GM19239 (cell line): ENCODE data around the gene CDKL4.
"Not testable (repeated sequence)": the region's sequence is repeated elsewhere in the genome, so short reads cannot be mapped to it uniquely, and the experiment has no call there.

ENCODE experiments used
- DNase-seq: peaks from one replicate; pipeline ENCODE4 v3.0.0; 2011; ENCODE audit warnings: low spot score; ENCODE audit not compliant: insufficient read length
- FAIRE-seq: peaks from 2 replicates; lab custom pipeline; 2011; peaks lifted over from hg19 to GRCh38; lab: Jason Lieb, UNC

CDKL4 gene

DNA sequence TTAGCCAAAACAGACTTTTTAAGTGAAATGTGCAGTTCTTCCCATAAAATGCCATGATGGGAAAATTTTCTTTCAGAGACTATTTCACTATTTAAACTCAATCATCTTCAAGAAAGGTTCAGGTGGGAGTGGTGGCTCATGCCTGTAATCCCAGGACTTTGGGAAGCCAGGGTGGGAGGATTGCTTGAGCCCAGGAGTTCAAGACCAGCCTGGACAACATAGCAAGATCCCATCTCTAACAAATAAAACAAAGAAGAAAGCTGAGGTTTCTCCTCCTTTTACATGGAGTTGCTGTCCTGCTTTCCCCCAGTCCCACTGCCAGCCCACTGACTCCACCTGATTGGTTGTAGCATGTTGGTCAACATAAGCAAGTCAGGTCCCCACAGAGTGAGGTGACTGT is 97.1 kb downstream of the CDKL4 start:
- FAIRE-seq (no peak), DNase-seq (no peak)

DNA sequence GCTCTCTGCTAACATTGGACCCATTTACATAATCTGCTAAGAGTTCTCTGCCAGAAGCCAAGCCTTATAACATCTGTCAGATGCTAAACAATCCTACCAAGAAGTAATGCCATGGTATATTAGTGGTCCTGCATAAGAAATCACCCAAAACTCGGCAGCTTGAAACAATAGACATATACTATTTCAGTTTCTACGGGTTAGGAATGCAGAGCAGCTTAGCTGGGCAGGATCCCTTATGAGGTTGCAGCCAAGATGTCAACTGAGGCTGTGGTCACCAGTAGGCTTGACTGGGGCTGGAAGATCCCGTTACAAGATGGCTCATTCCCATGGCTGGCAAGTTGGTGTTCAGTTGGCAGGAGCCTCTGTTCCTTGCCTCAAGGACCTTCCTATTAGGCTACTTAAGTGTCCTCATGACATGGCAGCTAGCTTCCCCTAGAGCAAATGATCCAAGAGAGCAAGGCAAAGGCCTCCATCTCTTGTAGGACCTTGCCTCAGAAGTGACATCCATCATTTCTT is 97.8 kb downstream of the CDKL4 start:
- DNase-seq = no peak
- no peak for FAIRE-seq

DNA sequence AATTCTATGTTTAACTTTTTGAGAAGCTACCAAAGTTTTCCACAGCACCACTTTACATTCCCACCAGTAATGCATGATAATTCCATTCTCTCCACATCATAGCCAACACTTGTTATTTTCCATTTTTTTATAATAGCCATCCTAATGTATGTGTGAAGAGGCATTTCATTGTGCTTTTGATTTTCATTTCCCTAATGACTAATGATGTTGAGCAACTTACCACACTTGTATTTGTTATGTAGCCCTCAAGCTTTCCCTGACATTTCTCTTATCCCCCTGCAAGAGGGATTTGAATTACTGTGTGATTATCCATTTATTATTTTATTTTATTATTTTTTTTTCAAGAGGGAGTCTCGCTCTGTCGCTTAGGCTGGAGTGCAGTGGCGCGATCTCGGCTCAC is 99.4 kb downstream of the CDKL4 start:
- FAIRE-seq = no peak
- no peak for DNase-seq

DNA sequence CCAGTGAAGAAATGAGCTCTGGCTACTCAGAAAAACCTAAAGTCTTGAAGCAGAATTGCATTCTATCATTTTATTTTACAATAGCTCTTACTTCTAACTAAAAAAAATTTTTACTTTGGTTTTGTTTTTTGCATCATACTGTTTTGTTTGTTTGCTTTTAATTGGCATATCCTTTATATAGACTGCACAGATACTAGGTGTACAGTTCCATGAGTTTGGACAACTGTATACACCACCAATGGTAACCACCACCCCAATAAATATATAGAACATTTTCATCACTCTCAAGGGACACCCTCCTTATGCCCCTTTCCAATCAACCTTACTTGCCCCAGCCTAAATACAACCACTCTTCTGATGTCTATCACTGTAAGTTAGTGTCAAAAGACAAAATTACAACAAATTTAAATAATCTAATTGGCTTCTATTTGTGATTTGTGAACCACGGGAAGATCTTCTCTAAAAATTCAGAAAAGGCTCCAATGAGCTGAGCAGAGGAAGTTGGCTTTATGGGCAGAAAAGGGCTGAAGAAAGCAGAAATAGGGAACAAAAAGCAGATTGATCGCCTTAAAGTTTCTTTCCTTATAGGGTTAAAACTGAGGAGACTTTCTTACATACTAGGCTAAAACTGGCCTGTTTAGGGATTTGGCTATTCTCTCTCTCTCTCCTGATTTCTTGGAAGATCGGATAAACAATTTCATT is 100.7 kb downstream of the CDKL4 start:
- peak; percentile 44 for FAIRE-seq
- DNase-seq = no peak

DNA sequence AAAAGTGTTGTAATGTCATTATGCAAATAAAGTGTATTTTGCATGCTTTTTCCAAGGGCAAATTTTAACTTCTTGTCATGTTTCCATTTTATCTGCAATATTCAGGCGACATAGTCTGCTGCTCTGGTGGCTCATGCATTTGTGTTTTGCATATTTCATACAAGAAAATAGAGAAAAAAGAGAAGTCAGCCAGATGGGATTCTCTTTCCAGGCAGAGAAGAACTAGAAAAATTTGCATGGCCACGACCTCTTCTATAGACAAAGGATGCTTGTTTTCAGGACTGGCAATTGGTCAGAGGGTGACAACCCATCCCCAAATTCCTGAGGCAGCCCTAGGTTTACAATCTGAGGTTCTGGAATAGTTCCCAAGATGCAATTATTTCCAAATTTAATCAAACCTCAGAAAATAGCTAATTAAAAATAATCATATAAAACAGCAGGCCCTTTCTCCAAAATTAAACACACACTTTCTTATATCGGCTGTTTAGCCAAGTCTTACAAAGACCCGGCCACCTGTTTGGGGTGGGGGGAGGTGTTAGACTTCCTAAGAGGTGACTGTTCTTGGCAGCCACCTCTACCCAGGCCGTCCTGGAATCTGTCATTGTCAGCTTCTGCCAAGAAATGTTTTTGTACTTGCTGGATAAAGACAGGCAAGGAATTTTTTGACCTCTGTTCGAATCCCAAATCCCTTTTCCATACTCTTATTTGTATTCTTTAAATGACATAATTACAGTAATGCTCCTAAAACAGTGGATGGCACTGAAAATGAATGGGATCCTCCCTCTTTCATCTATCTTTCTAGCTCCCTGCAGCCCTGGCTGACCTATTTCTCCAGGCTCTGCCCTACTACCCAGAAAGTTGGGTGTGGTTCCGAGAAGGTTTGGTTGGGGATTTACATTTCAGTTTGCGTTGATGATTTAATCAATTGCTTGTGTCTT is 102.2 kb downstream of the CDKL4 start:
- no peak for DNase-seq
- peak; percentile 21 for FAIRE-seq

DNA sequence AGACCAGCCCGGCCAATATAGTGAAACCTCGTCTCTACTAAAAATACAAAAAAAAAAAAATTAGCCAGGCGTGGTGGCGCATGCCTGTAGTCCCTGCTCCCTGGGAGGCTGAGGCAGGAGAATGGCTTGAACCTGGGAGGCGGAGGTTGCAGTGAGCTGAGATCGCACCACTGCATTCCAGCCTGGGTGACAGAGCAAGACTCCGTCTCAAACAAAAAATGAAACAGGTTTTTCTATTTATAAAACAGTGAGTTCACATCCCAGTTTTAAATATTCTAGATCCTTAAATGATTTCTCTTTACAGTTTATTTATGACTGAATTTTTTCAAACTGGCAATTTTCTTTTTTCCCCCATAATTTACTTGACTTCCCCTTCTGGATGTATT is 102.8 kb downstream of the CDKL4 start:
- not testable (repeated sequence) for DNase-seq, FAIRE-seq

DNA sequence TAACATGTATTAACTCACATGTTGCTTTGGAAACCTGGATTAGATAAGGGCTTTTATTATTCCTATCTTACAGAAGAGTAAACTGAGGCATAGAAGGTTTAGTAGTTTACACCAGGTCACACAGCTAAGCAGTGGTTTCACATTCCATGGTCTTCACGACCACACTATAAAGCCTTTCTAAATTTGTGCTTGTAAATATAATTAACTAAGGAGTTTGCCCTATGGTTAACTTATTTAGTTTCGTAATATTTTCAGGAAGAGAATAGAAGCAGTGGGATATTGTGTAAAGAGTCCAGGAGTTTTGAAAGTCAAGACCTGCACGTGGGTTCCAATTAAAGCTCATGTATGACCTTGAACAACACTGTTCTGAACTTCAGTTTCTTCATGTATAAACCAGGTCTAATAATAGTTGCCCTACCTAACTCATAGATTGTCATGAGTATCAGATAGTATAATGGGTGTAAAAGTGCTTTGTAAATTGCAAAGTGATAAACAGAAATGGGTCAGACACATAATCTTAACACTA is 103.4 kb downstream of the CDKL4 start:
- no peak for FAIRE-seq

DNA sequence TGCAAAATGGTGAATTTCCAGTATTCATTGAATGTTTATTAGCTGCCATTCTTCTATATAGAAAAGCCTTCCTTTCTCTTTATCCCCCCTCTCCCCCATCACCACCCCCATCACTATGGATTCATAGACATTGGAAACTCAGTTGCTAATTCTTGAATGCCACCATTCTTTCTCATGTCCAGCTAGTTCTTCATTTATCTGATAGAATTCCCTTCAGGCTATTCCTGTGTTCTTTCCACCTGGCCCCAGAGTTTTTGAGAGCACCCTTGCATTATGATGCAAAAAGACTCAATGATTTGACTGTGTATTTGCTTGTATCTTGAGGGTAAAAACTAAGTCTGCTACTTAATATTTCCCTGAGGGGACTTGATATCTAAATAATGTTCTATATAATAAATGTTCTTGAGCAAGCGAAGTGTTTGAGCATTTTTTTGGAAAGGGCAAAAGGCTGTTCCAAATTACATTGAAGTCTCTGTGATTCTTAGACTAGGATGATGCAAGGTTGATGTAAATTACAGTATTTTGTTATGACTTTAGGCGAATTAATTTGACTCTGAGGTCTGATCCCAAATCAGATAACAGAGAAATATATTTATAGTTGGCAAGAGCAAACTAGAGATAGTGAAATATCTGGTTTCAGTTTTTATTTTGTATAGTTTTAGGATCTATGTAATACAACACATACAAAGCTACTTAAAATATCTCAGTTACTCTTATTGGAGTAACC is 104.1 kb downstream of the CDKL4 start:
- FAIRE-seq (no peak), DNase-seq (no peak)

More for the DNA sequence above, 103.4 kb downstream of the CDKL4 start:
- DNase-seq = no peak

DNA sequence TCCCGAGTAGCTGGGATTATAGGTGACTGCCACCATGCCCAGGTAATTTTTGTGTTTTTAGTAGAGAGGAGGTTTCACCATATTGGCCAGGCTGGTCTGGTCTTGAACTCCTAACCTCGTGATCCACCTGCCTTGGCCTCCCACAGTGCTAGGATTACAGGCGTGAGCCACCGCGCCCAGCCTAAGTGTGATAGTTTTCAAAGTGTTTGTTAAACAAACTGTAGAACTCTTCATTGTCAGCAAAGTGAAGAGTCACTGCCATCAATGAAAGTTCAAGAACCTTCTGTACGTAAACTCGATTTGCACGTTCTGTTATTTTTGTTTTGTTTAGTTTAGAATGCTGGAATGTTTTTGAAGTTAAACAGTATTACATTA is 104.9 kb downstream of the CDKL4 start:
- DNase-seq (no peak), FAIRE-seq (no peak)

DNA sequence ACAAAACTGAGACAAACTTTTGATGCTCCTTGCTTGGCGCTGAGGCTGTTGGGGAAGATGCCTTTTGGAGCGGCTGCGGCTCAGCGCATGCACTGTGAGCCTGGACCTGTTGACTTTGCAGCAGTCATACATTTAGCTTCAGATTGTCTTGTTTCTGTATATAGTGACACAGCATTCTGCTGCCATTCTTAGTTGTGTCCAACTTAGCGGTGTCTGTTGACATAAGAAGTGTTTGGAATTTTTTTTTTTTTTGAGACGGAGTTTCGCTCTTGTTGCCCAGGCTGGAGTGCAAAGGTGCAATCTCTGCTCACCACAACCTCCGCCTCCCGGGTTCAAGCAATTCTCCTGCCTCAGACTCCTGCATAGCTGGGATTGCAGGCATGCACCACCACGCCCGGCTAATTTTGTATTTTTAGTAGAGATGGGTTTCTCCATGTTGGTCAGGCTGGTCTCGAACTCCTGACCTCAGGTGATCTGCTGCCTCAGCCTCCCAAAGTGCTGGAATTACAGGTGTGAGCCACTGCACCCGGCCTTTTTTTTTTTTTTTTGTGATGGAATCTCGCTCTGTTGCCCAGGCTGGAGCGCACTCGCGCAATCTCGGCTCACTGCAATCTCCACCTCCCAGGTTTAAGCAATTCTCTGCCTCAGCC is 105.5 kb downstream of the CDKL4 start:
- FAIRE-seq, DNase-seq: not testable (repeated sequence)

DNA sequence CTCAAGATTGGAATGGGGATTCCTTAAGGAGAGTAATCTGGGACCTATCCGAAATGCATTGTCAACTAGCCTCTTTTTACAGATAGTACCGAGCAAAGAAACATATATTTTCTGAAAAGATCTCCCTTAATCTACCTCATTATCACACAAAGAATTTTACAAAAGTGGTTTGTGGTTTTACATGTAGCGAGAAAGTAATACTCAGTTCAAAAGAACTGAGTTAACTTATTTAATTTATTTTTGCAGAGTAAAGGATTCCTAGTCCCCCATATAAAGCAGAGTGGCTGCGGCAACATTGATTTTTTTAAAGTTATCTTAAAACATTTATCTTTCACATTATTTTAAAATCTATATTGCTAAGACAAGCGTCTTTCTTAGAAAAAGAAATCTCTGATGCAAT is 107.0 kb downstream of the CDKL4 start:
- DNase-seq = no peak
- FAIRE-seq = no peak

DNA sequence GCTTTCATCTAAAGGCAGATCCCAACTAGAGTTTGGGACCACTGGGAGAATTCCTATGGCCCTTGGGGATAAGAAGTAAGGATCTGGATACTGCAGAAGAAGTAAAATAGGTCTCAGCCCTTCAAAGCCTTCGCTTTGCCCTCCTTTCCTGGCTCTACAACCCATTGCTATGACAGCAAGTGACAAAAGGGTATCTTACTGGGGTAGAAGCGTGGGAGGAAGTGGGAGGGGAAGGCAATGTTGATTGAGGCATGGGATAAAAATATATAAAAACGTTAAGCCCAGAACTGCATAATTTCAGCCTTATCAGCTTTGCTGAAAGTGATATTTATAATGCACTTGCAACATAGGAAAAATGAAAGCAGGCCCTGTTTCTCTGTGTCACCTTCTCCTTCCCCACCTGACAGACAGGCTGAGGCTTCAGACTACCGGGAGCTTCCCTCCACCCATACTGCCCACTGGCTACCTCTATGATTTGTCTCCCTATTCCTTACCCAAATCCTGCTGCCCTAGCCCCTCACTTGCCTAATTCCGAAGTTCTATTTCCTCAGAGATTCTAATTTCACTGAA is 108.0 kb downstream of the CDKL4 start:
- DNase-seq (no peak), FAIRE-seq (no peak)

DNA sequence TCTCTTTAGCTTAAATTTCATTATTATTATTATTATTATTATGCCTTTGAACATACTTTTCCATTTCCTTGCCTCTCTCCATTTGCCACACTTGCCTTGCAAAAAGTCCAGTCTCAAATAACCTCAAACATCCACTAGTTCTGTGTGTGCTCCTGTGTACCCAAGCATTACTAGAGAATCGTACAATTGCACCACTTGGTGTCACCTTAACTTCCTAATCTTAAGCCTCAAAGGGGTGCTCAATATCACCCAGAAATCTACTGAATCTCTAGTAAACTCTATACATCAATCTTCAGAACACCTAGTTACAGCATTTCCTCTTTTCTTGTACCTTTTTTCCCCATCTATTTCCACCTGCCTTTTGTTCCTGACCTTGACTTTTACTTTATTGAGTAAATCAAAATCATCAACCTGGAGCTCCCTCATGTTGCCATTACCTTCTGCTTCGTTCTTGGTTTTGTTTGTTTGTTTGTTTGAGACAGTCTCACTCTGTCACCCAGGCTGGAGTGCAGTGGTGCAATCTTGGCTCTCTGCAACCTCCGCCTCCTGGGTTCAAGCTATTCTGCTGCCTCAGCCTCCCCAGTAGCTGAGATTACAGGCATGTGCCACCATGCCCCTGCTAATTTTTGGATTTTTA is 110.4 kb downstream of the CDKL4 start:
- DNase-seq (no peak), FAIRE-seq (no peak)

DNA sequence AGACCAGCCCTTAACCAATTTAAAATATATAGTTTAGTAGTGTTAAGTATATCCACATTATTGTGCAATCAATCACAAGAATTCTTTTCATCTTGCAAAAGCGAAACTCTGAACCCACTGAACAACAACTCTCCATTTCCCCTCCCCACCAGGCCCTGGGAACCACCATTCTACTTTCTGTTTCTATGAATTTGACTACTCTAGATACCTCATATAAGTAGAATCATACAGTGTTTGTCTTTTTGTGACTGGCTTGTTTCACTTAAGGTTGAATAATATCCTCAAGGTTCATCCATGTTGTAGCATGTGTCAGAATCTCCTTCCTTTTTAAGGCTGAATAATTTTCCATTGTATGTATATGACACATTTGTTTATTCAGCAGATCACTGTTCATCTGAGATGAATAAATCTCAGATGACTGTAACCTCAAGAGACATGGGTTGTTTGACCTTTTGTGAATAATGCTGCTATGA is 114.8 kb downstream of the CDKL4 start:
- FAIRE-seq (peak; percentile 84), DNase-seq (no peak)

DNA sequence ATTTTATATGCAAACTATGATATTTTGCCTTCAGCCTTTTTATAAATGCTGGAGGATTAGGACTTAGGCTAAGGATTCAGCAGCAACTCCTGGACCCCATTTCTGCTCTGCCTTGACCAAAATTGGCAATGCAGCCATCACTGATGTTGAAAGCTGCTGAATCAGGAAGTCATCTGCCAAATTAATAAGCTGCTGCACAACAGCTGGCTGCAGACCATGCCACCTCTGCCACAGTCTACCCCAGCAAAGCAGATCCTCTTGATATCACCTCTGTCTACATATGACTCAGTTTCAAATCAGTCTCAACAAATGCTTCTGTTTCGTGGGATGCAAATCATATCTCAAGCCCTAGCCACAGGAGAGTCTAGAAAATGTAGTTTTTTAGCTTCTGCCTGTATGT is 115.8 kb downstream of the CDKL4 start:
- DNase-seq = no peak
- FAIRE-seq = peak; percentile 91
